ENCODE data around the gene TLE4. TPM values are rescaled to one million over a fixed set of nuclear protein-coding genes. Genes with fewer than 3 reads are reported as not detected.

The TLE4 gene
- total RNA-seq, 1 experiment from 2014 or later = 8.7 TPM

GRCh38 chr9:79641070-79641469 lies 69.3 kb downstream of the TLE4 start:
- H3K9me3 Mint-ChIP-seq (ENCODE audit: unreplicated experiment) = no peaks in the 10 kb centered on the region
- POLR2A ChIA-PET = no interaction called here
- no peak overlapping the region for H3K4me3 Mint-ChIP-seq (ENCODE audit: unreplicated experiment)
- intact Hi-C loops (cut with micrococcal nuclease) = no loop called here
- BruUV-seq (replicated peaks) = no TSS peak
- TF ChIP-seq CTCF (IDR thresholded peaks at IDR 0.05; ENCODE audit: unreplicated experiment) = no peak
- DNase-seq (ENCODE audit: unreplicated experiment) = no peak
- H3K27ac Mint-ChIP-seq (ENCODE audit: low read depth, unreplicated experiment) = no peak overlapping the region
- H3K4me1 Mint-ChIP-seq (ENCODE audit: insufficient read depth, unreplicated experiment) = no peaks in the 10 kb centered on the region
- no peaks in the 10 kb centered on the region for H3K36me3 Mint-ChIP-seq (ENCODE audit: insufficient read depth, unreplicated experiment)
- H3K27me3 Mint-ChIP-seq (ENCODE audit: insufficient read depth, unreplicated experiment) = no peaks in the 10 kb centered on the region
- CTCF ChIA-PET = no interaction called here

GRCh38 chr9:79642671-79643070 lies 70.9 kb downstream of the TLE4 start:
- Mint-ChIP-seq H3K4me3 (ENCODE audit: unreplicated experiment) (no peak overlapping the region), H3K27me3 (ENCODE audit: insufficient read depth, unreplicated experiment) (no peaks in the 10 kb centered on the region), H3K4me1 (ENCODE audit: insufficient read depth, unreplicated experiment) (no peaks in the 10 kb centered on the region), H3K27ac (ENCODE audit: low read depth, unreplicated experiment) (no peak overlapping the region), H3K9me3 (ENCODE audit: unreplicated experiment) (no peaks in the 10 kb centered on the region), H3K36me3 (ENCODE audit: insufficient read depth, unreplicated experiment) (no peaks in the 10 kb centered on the region)
- no peak for DNase-seq (ENCODE audit: unreplicated experiment)
- intact Hi-C loops (cut with micrococcal nuclease) = no loop called here
- no TSS peak for BruUV-seq (replicated peaks)
- no peak for TF ChIP-seq CTCF (IDR thresholded peaks at IDR 0.05; ENCODE audit: unreplicated experiment)
- ChIA-PET CTCF (interaction anchor here (2.1 kb wide), 1 partner anchor 9 kb away, joined by 16 read pairs; no protein-coding TSS in a partner anchor), POLR2A (no interaction called here)

GRCh38 chr9:79644048-79644447 lies 72.3 kb downstream of the TLE4 start:
- ChIA-PET CTCF (interaction anchor here (0.9 to 2.1 kb wide), 3 partner anchors 11 to 18 kb away, joined by 3 to 16 read pairs (median 4); no protein-coding TSS in a partner anchor), POLR2A (no interaction called here)
- no peak for TF ChIP-seq CTCF (IDR thresholded peaks at IDR 0.05; ENCODE audit: unreplicated experiment)
- no peak overlapping the region for H3K27ac Mint-ChIP-seq (ENCODE audit: low read depth, unreplicated experiment)
- H3K4me1 Mint-ChIP-seq (ENCODE audit: insufficient read depth, unreplicated experiment) = no peaks in the 10 kb centered on the region
- H3K4me3 Mint-ChIP-seq (ENCODE audit: unreplicated experiment) = no peak overlapping the region
- H3K27me3 Mint-ChIP-seq (ENCODE audit: insufficient read depth, unreplicated experiment) = no peaks in the 10 kb centered on the region
- H3K36me3 Mint-ChIP-seq (ENCODE audit: insufficient read depth, unreplicated experiment) = no peaks in the 10 kb centered on the region
- BruUV-seq (replicated peaks) = no TSS peak
- no peaks in the 10 kb centered on the region for H3K9me3 Mint-ChIP-seq (ENCODE audit: unreplicated experiment)
- no peak for DNase-seq (ENCODE audit: unreplicated experiment)
- intact Hi-C loops (cut with micrococcal nuclease) = no loop called here

GRCh38 chr9:79644601-79645000 lies 72.8 kb downstream of the TLE4 start:
- H3K36me3 Mint-ChIP-seq (ENCODE audit: insufficient read depth, unreplicated experiment) = no peaks in the 10 kb centered on the region
- POLR2A ChIA-PET = no interaction called here
- no TSS peak for BruUV-seq (replicated peaks)

More at GRCh38 chr9:79644601-79645000, 72.8 kb downstream of the TLE4 start:
- TF ChIP-seq CTCF (IDR thresholded peaks at IDR 0.05; ENCODE audit: unreplicated experiment) = no peak
- no peak overlapping the region for H3K4me3 Mint-ChIP-seq (ENCODE audit: unreplicated experiment)
- no peak for DNase-seq (ENCODE audit: unreplicated experiment)
- H3K4me1 Mint-ChIP-seq (ENCODE audit: insufficient read depth, unreplicated experiment) = no peaks in the 10 kb centered on the region
- H3K9me3 Mint-ChIP-seq (ENCODE audit: unreplicated experiment) = no peaks in the 10 kb centered on the region
- H3K27ac Mint-ChIP-seq (ENCODE audit: low read depth, unreplicated experiment) = no peak overlapping the region
- CTCF ChIA-PET = interaction anchor here (0.9 to 1.0 kb wide), 2 partner anchors 14 to 19 kb away, joined by 3 to 4 read pairs; no protein-coding TSS in a partner anchor
- intact Hi-C loops (cut with micrococcal nuclease) = no loop called here
- H3K27me3 Mint-ChIP-seq (ENCODE audit: insufficient read depth, unreplicated experiment) = no peaks in the 10 kb centered on the region
